ENCODE measurements around the gene MT1F.

MT1F gene

DNA sequence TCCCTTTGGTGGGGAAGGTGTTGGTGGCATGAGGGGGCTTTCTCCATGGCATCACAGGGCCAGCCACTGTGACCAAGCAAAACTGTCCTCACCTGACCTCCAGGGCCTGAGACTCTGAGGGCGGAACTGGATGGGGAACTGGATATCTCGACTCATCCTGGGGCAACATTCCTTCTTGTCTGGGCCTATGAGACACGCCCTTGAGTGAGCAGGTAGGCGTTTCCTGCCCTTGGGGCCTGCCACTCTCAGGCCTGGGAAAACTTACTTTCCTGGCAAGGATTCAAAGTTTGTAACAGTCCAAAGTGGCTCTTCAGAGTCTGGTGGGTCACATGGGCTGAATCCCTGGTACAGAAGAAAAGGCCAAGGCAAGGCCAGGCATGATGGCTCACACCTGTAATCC, 34.1 kb downstream of the MT1F start:
- TF ChIP-seq, protein P1, sequence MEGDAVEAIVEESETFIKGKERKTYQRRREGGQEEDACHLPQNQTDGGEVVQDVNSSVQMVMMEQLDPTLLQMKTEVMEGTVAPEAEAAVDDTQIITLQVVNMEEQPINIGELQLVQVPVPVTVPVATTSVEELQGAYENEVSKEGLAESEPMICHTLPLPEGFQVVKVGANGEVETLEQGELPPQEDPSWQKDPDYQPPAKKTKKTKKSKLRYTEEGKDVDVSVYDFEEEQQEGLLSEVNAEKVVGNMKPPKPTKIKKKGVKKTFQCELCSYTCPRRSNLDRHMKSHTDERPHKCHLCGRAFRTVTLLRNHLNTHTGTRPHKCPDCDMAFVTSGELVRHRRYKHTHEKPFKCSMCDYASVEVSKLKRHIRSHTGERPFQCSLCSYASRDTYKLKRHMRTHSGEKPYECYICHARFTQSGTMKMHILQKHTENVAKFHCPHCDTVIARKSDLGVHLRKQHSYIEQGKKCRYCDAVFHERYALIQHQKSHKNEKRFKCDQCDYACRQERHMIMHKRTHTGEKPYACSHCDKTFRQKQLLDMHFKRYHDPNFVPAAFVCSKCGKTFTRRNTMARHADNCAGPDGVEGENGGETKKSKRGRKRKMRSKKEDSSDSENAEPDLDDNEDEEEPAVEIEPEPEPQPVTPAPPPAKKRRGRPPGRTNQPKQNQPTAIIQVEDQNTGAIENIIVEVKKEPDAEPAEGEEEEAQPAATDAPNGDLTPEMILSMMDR (IDR thresholded peaks at IDR 0.05; ENCODE audit: borderline replicate concordance, extremely low read depth, low read length, poor library complexity, severe bottlenecking) = no peak
- no peak for TF ChIP-seq EZH2 (IDR thresholded peaks at IDR 0.05; ENCODE audit: borderline replicate concordance, low read depth, low read length, severe bottlenecking)
- H3K4me2 ChIP-seq (ENCODE audit: insufficient read depth, low read length) = no peak overlapping the region
- H2AFZ ChIP-seq (ENCODE audit: low read depth, low read length) = no peak overlapping the region
- no peak overlapping the region for H3K27ac ChIP-seq (ENCODE audit: low read length)
- no peaks in the 10 kb centered on the region for H3K27me3 ChIP-seq (ENCODE audit: insufficient read depth, low read length, poor library complexity)
- H3K79me2 ChIP-seq (ENCODE audit: insufficient read depth, low read length) = no peaks in the 10 kb centered on the region
- no peak for DNase-seq
- ATAC-seq (ENCODE audit: insufficient read depth, low read depth) = no peak
- no peak overlapping the region for H3K9ac ChIP-seq (ENCODE audit: low read depth, low read length)
- H4K20me1 ChIP-seq (ENCODE audit: insufficient read depth, low read length) = no peaks in the 10 kb centered on the region
- no peak overlapping the region for H3K4me3 ChIP-seq (ENCODE audit: low read depth in 1 of 2, low read length in 2 of 2)
- no peaks in the 10 kb centered on the region for H3K9me3 ChIP-seq (ENCODE audit: insufficient read depth, low read length, severe bottlenecking)
- H3K36me3 ChIP-seq (ENCODE audit: insufficient read depth, low read length) = no peaks in the 10 kb centered on the region
- H3K4me1 ChIP-seq (ENCODE audit: insufficient read depth, low read length) = no peaks in the 10 kb centered on the region

DNA sequence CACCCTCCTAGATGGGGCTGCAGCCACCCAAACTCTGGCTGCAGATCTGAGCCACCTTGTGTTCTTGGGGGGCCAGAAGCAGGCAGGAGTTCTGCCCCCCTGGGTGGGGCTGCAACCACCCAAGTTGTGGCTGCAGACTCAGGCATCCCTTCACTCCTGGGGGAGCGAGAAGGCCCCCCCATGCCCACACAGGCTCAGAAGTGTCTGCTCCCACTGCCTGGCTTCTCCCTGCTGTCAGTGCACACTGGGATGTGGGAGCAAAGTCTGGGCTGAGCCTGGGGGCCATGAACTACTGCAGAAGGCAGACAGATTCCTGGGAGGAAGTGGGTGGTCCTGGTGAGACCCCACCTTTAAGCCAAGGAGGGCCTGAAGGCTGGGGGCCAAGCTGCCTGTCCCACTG, 37.5 kb downstream of the MT1F start:
- no peak for ATAC-seq (ENCODE audit: insufficient read depth, low read depth)

DNA sequence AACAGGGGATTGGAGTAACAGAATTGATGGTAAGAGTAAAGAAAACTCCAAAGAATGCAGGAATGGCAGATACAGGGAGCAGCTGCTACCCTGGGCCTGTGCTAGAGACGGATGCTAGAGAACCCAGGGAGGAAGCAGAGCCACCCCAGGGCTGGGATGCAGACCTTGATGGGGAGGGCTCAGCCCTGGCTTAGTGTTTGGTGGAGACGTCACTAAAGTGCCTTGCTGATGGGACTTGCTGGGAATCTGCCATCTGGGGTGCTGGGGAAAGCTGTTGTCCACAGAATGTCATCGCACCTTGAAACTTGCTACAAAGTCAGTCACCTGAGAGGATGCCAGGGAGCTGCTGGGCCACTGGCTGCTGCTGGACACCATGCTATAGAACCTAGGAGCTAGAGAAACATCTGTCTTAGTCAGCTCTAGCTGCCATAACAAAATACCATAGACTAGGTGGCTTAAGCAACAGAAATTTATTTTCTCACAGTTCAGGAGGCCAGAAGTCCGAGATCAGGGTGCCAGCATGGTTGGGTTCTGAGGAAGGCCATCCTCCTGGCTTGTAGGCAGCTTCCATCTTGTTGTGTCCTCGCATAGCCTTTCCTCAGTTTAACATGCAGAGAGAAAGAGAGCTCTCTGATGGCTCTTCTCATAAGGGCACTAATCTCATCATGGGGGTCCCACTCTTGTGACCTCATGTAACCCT, 39.8 kb downstream of the MT1F start:
- Histone ChIP-seq H3K27me3 (ENCODE audit: insufficient read depth, low read length, poor library complexity) (no peaks in the 10 kb centered on the region), H3K4me2 (ENCODE audit: insufficient read depth, low read length) (no peak overlapping the region), H3K9me3 (ENCODE audit: insufficient read depth, low read length, severe bottlenecking) (peaks cover 4% of the 10 kb centered on the region), H3K27ac (ENCODE audit: low read length) (no peak overlapping the region), H3K79me2 (ENCODE audit: insufficient read depth, low read length) (no peaks in the 10 kb centered on the region), H3K4me1 (ENCODE audit: insufficient read depth, low read length) (peaks cover 11% of the 10 kb centered on the region), H2AFZ (ENCODE audit: low read depth, low read length) (no peak overlapping the region), H3K4me3 (ENCODE audit: low read depth in 1 of 2, low read length in 2 of 2) (no peak overlapping the region), H3K9ac (ENCODE audit: low read depth, low read length) (no peak overlapping the region), H4K20me1 (ENCODE audit: insufficient read depth, low read length) (no peaks in the 10 kb centered on the region), H3K36me3 (ENCODE audit: insufficient read depth, low read length) (no peaks in the 10 kb centered on the region)
- ATAC-seq (ENCODE audit: insufficient read depth, low read depth) = no peak
- DNase-seq = no peak
- TF ChIP-seq EZH2 (IDR thresholded peaks at IDR 0.05; ENCODE audit: borderline replicate concordance, low read depth, low read length, severe bottlenecking) = no peak
- TF ChIP-seq, protein P1 (IDR thresholded peaks at IDR 0.05; ENCODE audit: borderline replicate concordance, extremely low read depth, low read length, poor library complexity, severe bottlenecking) = no peak

More for the DNA sequence above, 37.5 kb downstream of the MT1F start:
- Histone ChIP-seq H3K4me1 (ENCODE audit: insufficient read depth, low read length) (no peaks in the 10 kb centered on the region), H3K4me3 (ENCODE audit: low read depth in 1 of 2, low read length in 2 of 2) (no peak overlapping the region), H3K4me2 (ENCODE audit: insufficient read depth, low read length) (no peak overlapping the region), H4K20me1 (ENCODE audit: insufficient read depth, low read length) (no peaks in the 10 kb centered on the region), H3K9ac (ENCODE audit: low read depth, low read length) (no peak overlapping the region), H3K27ac (ENCODE audit: low read length) (no peak overlapping the region), H2AFZ (ENCODE audit: low read depth, low read length) (no peak overlapping the region), H3K79me2 (ENCODE audit: insufficient read depth, low read length) (no peaks in the 10 kb centered on the region), H3K9me3 (ENCODE audit: insufficient read depth, low read length, severe bottlenecking) (peaks cover 4% of the 10 kb centered on the region), H3K36me3 (ENCODE audit: insufficient read depth, low read length) (no peaks in the 10 kb centered on the region), H3K27me3 (ENCODE audit: insufficient read depth, low read length, poor library complexity) (no peaks in the 10 kb centered on the region)
- TF ChIP-seq EZH2 (IDR thresholded peaks at IDR 0.05; ENCODE audit: borderline replicate concordance, low read depth, low read length, severe bottlenecking) = no peak
- TF ChIP-seq, protein P1 (IDR thresholded peaks at IDR 0.05; ENCODE audit: borderline replicate concordance, extremely low read depth, low read length, poor library complexity, severe bottlenecking) = no peak
- no peak for DNase-seq
